HG03064 (cell line): ENCODE results near the gene CARM1.
"Not testable (repeated sequence)": the region's sequence is repeated elsewhere in the genome, so short reads cannot be mapped to it uniquely, and the experiment has no call there.

Experiments used
- ATAC-seq: cut with Tn5 transposase; IDR thresholded peaks from one replicate; pipeline ENCODE4 v1.9.1; 2021; ENCODE audit warnings: low read depth; ENCODE audit not compliant: unreplicated experiment

The CARM1 gene

GRCh38 chr19:10871711-10872545 is 575 bp downstream of the CARM1 start:
- ATAC-seq, result peak; percentile 3

- ATAC-seq, result no peak
These were observed 1.3 kb downstream of the CARM1 start for GRCh38 chr19:10872546-10873107.

- ATAC-seq, result no peak
These were observed 2.7 kb downstream of the CARM1 start for GRCh38 chr19:10874024-10874423.

GRCh38 chr19:10876459-10877240 is 5.3 kb downstream of the CARM1 start:
- no peak for ATAC-seq

GRCh38 chr19:10877608-10878007 is 6.3 kb downstream of the CARM1 start:
- not testable (repeated sequence) for ATAC-seq

- ATAC-seq, result no peak
These were observed 6.9 kb downstream of the CARM1 start for GRCh38 chr19:10878253-10878652.

- no peak for ATAC-seq
These were observed 10.2 kb downstream of the CARM1 start for GRCh38 chr19:10881403-10882107.

- no peak for ATAC-seq
These were observed 10.7 kb downstream of the CARM1 start for GRCh38 chr19:10882108-10882457.

- ATAC-seq, result no peak
These were observed 12.9 kb downstream of the CARM1 start for GRCh38 chr19:10884274-10884673.

GRCh38 chr19:10885201-10886169 is 14.1 kb downstream of the CARM1 start:
- no peak for ATAC-seq

- ATAC-seq, result no peak
These were observed 16.4 kb downstream of the CARM1 start for GRCh38 chr19:10887616-10888367.

- ATAC-seq, result no peak
These were observed 17.1 kb downstream of the CARM1 start for GRCh38 chr19:10888421-10888866.

GRCh38 chr19:10889880-10890279 is 18.5 kb downstream of the CARM1 start:
- ATAC-seq, result no peak

GRCh38 chr19:10891405-10892086 is 20.2 kb downstream of the CARM1 start:
- ATAC-seq, result no peak

GRCh38 chr19:10892256-10892655 is 20.9 kb downstream of the CARM1 start:
- no peak for ATAC-seq

- no peak for ATAC-seq
These were observed 23.5 kb downstream of the CARM1 start for GRCh38 chr19:10894911-10895213.

GRCh38 chr19:10895363-10895762 is 24.0 kb downstream of the CARM1 start:
- ATAC-seq, result no peak

- no peak for ATAC-seq
These were observed 24.6 kb downstream of the CARM1 start for GRCh38 chr19:10895920-10896319.
